Neural progenitor cell (in vitro differentiated cells): Measurements from ENCODE around the gene MRPS14. TPM values are rescaled to one million over a fixed set of nuclear protein-coding genes. Genes with fewer than 3 reads are reported as not detected.
"Not testable (repeated sequence)": the region's sequence is repeated elsewhere in the genome, so short reads cannot be mapped to it uniquely, and the experiment has no call there.

Experiments
- DNase-seq: peaks from one replicate; pipeline ENCODE4 v3.0.0-alpha.2; 2016; ENCODE audit warnings: low spot score
- H2AFZ ChIP-seq: fragments of 200-600 bp; sonication (generic); replicated peaks from 2 replicates; pipeline ENCODE4 v1.6.1; 2016; ENCODE audit warnings: antibody characterized with exemption
- H3F3A ChIP-seq: fragments of 200-600 bp; sonication (generic); 2 replicates; pipeline ENCODE4 v1.6.1; 2016; ENCODE audit warnings: antibody characterized with exemption, low read depth
- H3K27ac ChIP-seq: fragments of 200-600 bp; sonication (generic); 2 replicates; pipeline ENCODE4 v1.5.1; 2016; ENCODE audit warnings: mild to moderate bottlenecking
- H3K27me3 ChIP-seq: fragments of 200-600 bp; sonication (generic); 2 replicates; pipeline ENCODE4 v1.6.1; 2016; ENCODE audit warnings: mild to moderate bottlenecking, moderate library complexity
- H3K36me3 ChIP-seq: fragments of 200-600 bp; sonication (generic); 2 replicates; pipeline ENCODE4 v1.5.1; 2016
- H3K4me1 ChIP-seq: fragments of 200-600 bp; sonication (generic); 2 replicates; pipeline ENCODE4 v1.6.1; 2016; ENCODE audit warnings: mixed run types
- H3K4me2 ChIP-seq: fragments of 200-600 bp; sonication (generic); 2 replicates; pipeline ENCODE4 v1.6.1; 2016
- H3K4me3 ChIP-seq: fragments of 200-600 bp; sonication (generic); 2 replicates; pipeline ENCODE4 v1.5.1; 2016
- H3K79me2 ChIP-seq: fragments of 200-600 bp; sonication (generic); 2 replicates; pipeline ENCODE4 v1.6.1; 2016; ENCODE audit warnings: low read depth
- H3K9ac ChIP-seq: fragments of 200-600 bp; sonication (generic); 2 replicates; pipeline ENCODE4 v1.6.1; 2016
- H3K9me3 ChIP-seq: fragments of 200-600 bp; sonication (generic); 2 replicates; pipeline ENCODE4 v1.5.1; 2016; ENCODE audit warnings: low read depth
- H4K20me1 ChIP-seq: fragments of 200-600 bp; sonication (generic); 2 replicates; pipeline ENCODE4 v1.6.1; 2016; ENCODE audit warnings: low read depth
- H3K27ac Mint-ChIP-seq: 3 replicates; pipeline ENCODE4 v1.8.0; 2021; ENCODE audit warnings: mixed read lengths
- H3K27me3 Mint-ChIP-seq: 2 replicates; pipeline ENCODE4 v1.8.0; 2022; ENCODE audit warnings: low read depth, mild to moderate bottlenecking, inconsistent platforms, moderate library complexity, mixed read lengths; ENCODE audit not compliant: insufficient read depth
- H3K36me3 Mint-ChIP-seq: 3 replicates; pipeline ENCODE4 v1.8.0; 2021; ENCODE audit warnings: mixed read lengths
- H3K4me1 Mint-ChIP-seq: 3 replicates; pipeline ENCODE4 v1.8.0; 2021; ENCODE audit warnings: mixed read lengths
- H3K4me3 Mint-ChIP-seq: 3 replicates; pipeline ENCODE4 v1.8.0; 2021; ENCODE audit warnings: mild to moderate bottlenecking, moderate library complexity, mixed read lengths
- H3K9me3 Mint-ChIP-seq: 3 replicates; pipeline ENCODE4 v1.8.0; 2020; ENCODE audit warnings: mixed read lengths
- CTCF ChIP-seq: fragments of 200-600 bp; sonication (generic); IDR thresholded peaks from 2 replicates; pipeline ENCODE4 v1.5.1; 2017; ENCODE audit warnings: antibody characterized with exemption, mild to moderate bottlenecking
- EZH2 ChIP-seq: fragments of 200-600 bp; sonication (generic); IDR thresholded peaks from 2 replicates; pipeline ENCODE4 v1.6.1; 2017; ENCODE audit warnings: antibody characterized with exemption, mild to moderate bottlenecking, moderate library complexity
- EZH2phosphoT487 ChIP-seq: fragments of 200-600 bp; sonication (generic); IDR thresholded peaks from 2 replicates; pipeline ENCODE4 v1.6.1; 2017; ENCODE audit warnings: antibody characterized with exemption
- total RNA-seq: library from RNA; depleted of rRNA; stranded (reverse); fragments of >200 nt; gene quantifications from 2 replicates; pipeline ENCODE4 v1.2.3, GENCODE V29; 2015; ENCODE audit warnings: low replicate concordance

The MRPS14 gene
- total RNA-seq, 1 donor from 2014 or later, result 35.1 TPM

GRCh38 chr1:175050992-175051391 is 27.8 kb upstream of the MRPS14 start:
- Mint-ChIP-seq H3K9me3 (peaks cover 5% of the 10 kb centered on the region), H3K36me3 (no peaks in the 10 kb centered on the region), H3K27ac (no peak overlapping the region), H3K27me3 (peaks cover 2% of the 10 kb centered on the region), H3K4me1 (no peaks in the 10 kb centered on the region), H3K4me3 (no peak overlapping the region)
- H3K9me3 ChIP-seq, result no peaks in the 10 kb centered on the region
- H3K4me1 ChIP-seq, result no peaks in the 10 kb centered on the region
- H3K27ac ChIP-seq, result no peak overlapping the region
- H3K4me3 ChIP-seq, result no peak overlapping the region
- TF ChIP-seq CTCF (no peak), EZH2 (no peak), EZH2phosphoT487 (no peak)
- no peak for DNase-seq
- H3K79me2 ChIP-seq, result no peaks in the 10 kb centered on the region
- no peaks in the 10 kb centered on the region for H4K20me1 ChIP-seq
- H3K36me3 ChIP-seq, result no peaks in the 10 kb centered on the region
- H2AFZ ChIP-seq, result no peak overlapping the region
- no peak overlapping the region for H3K9ac ChIP-seq
- H3K27me3 ChIP-seq, result no peaks in the 10 kb centered on the region
- no peaks in the 10 kb centered on the region for H3F3A ChIP-seq
- H3K4me2 ChIP-seq, result no peak overlapping the region

GRCh38 chr1:175045519-175045918 is 22.3 kb upstream of the MRPS14 start:
- H3F3A ChIP-seq, result no peaks in the 10 kb centered on the region
- TF ChIP-seq EZH2 (no peak), CTCF (no peak), EZH2phosphoT487 (no peak)
- H3K27me3 ChIP-seq, result no peaks in the 10 kb centered on the region
- no peak overlapping the region for H3K27ac ChIP-seq
- no peak overlapping the region for H3K4me2 ChIP-seq
- Mint-ChIP-seq H3K36me3 (no peaks in the 10 kb centered on the region), H3K4me1 (peaks cover 6% of the 10 kb centered on the region), H3K27ac (no peak overlapping the region), H3K9me3 (peaks cover 19% of the 10 kb centered on the region), H3K4me3 (no peak overlapping the region), H3K27me3 (no peaks in the 10 kb centered on the region)
- H3K36me3 ChIP-seq, result no peaks in the 10 kb centered on the region
- H4K20me1 ChIP-seq, result no peaks in the 10 kb centered on the region
- no peak overlapping the region for H3K9ac ChIP-seq
- H3K9me3 ChIP-seq, result no peaks in the 10 kb centered on the region
- no peak overlapping the region for H3K4me3 ChIP-seq
- no peak for DNase-seq
- H2AFZ ChIP-seq, result no peak overlapping the region
- no peaks in the 10 kb centered on the region for H3K79me2 ChIP-seq
- peaks cover 8% of the 10 kb centered on the region for H3K4me1 ChIP-seq

GRCh38 chr1:175045097-175045496 is 21.9 kb upstream of the MRPS14 start:
- Histone ChIP-seq H3K79me2 (no peaks in the 10 kb centered on the region), H3F3A (no peaks in the 10 kb centered on the region), H3K4me2 (no peak overlapping the region), H3K27me3 (no peaks in the 10 kb centered on the region), H3K36me3 (no peaks in the 10 kb centered on the region), H3K4me1 (peaks cover 8% of the 10 kb centered on the region), H3K4me3 (no peak overlapping the region), H3K27ac (no peak overlapping the region), H3K9me3 (no peaks in the 10 kb centered on the region), H2AFZ (no peak overlapping the region), H3K9ac (no peak overlapping the region), H4K20me1 (no peaks in the 10 kb centered on the region)
- no peak for DNase-seq
- Mint-ChIP-seq H3K9me3 (peaks cover 19% of the 10 kb centered on the region), H3K4me3 (no peak overlapping the region), H3K27me3 (no peaks in the 10 kb centered on the region), H3K27ac (no peak overlapping the region), H3K4me1 (peaks cover 6% of the 10 kb centered on the region), H3K36me3 (no peaks in the 10 kb centered on the region)
- no peak for TF ChIP-seq EZH2phosphoT487
- TF ChIP-seq EZH2, result no peak
- TF ChIP-seq CTCF, result no peak

GRCh38 chr1:175044591-175044990 is 21.4 kb upstream of the MRPS14 start:
- not testable (repeated sequence) for DNase-seq, H3K4me2 ChIP-seq, H3F3A ChIP-seq, H3K27ac ChIP-seq, H3K4me3 Mint-ChIP-seq, H3K4me1 Mint-ChIP-seq, H3K27me3 Mint-ChIP-seq, H4K20me1 ChIP-seq, H3K9me3 ChIP-seq, H3K79me2 ChIP-seq, H3K27me3 ChIP-seq, H2AFZ ChIP-seq, H3K27ac Mint-ChIP-seq, H3K36me3 ChIP-seq, H3K9ac ChIP-seq, H3K4me3 ChIP-seq, H3K4me1 ChIP-seq, H3K36me3 Mint-ChIP-seq
- peaks cover 19% of the 10 kb centered on the region for H3K9me3 Mint-ChIP-seq
